Activated T-helper 2 cell treated with anti-CD3 and anti-CD28 coated beads, Interferon-gamma antibody, Interleukin-2, Interleukin-4, amounts not matched to agents 10 μg/mL and 5 μg/mL and 100 μg/mL, durations not matched to agents 14 hours and 24 hours and 36 hours (primary cell): ENCODE measurements around the gene SYNGAP1. TPM values are rescaled to one million over a fixed set of nuclear protein-coding genes. Genes with fewer than 3 reads are reported as not detected.

Experiments
- DNase-seq: peaks from one replicate; pipeline ENCODE4 v3.0.0; 2021; ENCODE audit warnings: low spot score
- H3K27ac Mint-ChIP-seq: one replicate; pipeline ENCODE4 v1.8.0; 2021; ENCODE audit warnings: mixed read lengths
- H3K27me3 Mint-ChIP-seq: one replicate; pipeline ENCODE4 v1.8.0; 2021; ENCODE audit warnings: low read depth, mixed read lengths
- H3K36me3 Mint-ChIP-seq: one replicate; pipeline ENCODE4 v1.8.0; 2021; ENCODE audit warnings: low read depth, mixed read lengths
- H3K4me1 Mint-ChIP-seq: one replicate; pipeline ENCODE4 v1.8.0; 2021; ENCODE audit warnings: low read depth, mixed read lengths
- H3K4me3 Mint-ChIP-seq: one replicate; pipeline ENCODE4 v1.8.0; 2021; ENCODE audit warnings: low read depth, mild to moderate bottlenecking, moderate library complexity, mixed read lengths
- H3K9me3 Mint-ChIP-seq: one replicate; pipeline ENCODE4 v1.8.0; 2021; ENCODE audit warnings: mixed read lengths
- intact Hi-C: fragments of 100-400 bp; cut with micrococcal nuclease; formaldehyde crosslinking; loops from one replicate; pipeline ENCODE4 v1.15.1; 2023
- total RNA-seq: library from RNA; stranded (reverse); gene quantifications from 2 replicates; pipeline ENCODE4 v1.2.3, GENCODE V29; 2022

Gene SYNGAP1
- total RNA-seq, 1 donor from 2014 or later, result 60.1 TPM

GRCh38 chr6:33438978-33439594, 19.2 kb downstream of the SYNGAP1 start:
- no peaks in the 10 kb centered on the region for H3K4me1 Mint-ChIP-seq
- no peaks in the 10 kb centered on the region for H3K9me3 Mint-ChIP-seq
- peaks cover 76% of the 10 kb centered on the region for H3K36me3 Mint-ChIP-seq
- H3K27ac Mint-ChIP-seq, result no peak overlapping the region
- intact Hi-C loops, result no loop called here
- no peaks in the 10 kb centered on the region for H3K27me3 Mint-ChIP-seq
- H3K4me3 Mint-ChIP-seq, result no peak overlapping the region
- DNase-seq, result no peak

GRCh38 chr6:33439956-33440648, 20.2 kb downstream of the SYNGAP1 start:
- Mint-ChIP-seq H3K27me3 (no peaks in the 10 kb centered on the region), H3K36me3 (peaks cover 82% of the 10 kb centered on the region), H3K4me1 (no peaks in the 10 kb centered on the region), H3K4me3 (no peak overlapping the region), H3K9me3 (no peaks in the 10 kb centered on the region), H3K27ac (no peak overlapping the region)
- intact Hi-C loops, result no loop called here
- no peak for DNase-seq

DNA sequence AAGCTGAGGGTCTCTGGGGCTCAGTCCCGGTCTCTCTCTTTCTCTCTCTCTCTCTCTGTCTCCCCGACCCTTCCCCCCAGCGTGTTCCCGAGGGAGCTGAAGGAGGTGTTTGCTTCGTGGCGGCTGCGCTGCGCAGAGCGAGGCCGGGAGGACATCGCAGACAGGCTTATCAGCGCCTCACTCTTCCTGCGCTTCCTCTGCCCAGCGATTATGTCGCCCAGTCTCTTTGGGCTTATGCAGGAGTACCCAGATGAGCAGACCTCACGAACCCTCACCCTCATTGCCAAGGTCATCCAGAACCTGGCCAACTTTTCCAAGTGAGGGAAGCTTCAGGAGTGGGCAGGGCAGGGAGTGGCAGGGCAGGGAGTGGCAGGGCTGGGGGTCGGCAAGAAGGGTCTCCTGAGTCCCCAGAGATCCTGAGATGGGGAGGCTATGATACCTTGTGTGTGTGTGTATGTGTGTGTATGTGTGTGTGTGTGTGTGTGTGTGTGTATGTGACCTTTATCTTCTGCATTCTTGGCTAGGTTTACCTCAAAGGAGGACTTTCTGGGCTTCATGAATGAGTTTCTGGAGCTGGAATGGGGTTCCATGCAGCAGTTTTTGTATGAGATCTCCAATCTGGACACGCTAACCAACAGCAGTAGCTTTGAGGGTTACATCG, 20.9 kb downstream of the SYNGAP1 start:
- Mint-ChIP-seq H3K4me1 (no peaks in the 10 kb centered on the region), H3K27me3 (no peaks in the 10 kb centered on the region), H3K36me3 (peaks cover 78% of the 10 kb centered on the region), H3K9me3 (no peaks in the 10 kb centered on the region), H3K4me3 (no peak overlapping the region), H3K27ac (no peak overlapping the region)
- no peak for DNase-seq
- intact Hi-C loops, result no loop called here

DNA sequence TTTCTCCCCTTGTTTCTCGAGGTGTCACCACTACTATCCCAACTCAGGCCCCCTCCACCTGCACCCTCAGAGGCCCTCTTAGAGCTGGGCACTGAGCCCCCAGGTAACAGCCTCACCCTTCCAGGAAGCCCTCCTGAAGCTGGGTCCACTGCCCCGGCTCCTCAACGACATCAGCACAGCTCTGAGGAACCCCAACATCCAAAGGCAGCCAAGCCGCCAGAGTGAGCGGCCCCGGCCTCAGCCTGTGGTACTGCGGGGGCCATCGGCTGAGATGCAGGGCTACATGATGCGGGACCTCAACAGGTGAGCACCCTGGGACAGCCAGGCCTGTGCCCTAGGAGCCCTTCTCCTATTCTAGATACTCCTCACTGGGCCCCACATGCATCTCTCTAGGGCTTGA, 21.6 kb downstream of the SYNGAP1 start:
- intact Hi-C loops, result no loop called here
- Mint-ChIP-seq H3K4me3 (no peak overlapping the region), H3K9me3 (no peaks in the 10 kb centered on the region), H3K4me1 (no peaks in the 10 kb centered on the region), H3K27ac (no peak overlapping the region), H3K27me3 (no peaks in the 10 kb centered on the region), H3K36me3 (peaks cover 77% of the 10 kb centered on the region)
- DNase-seq, result no peak

DNA sequence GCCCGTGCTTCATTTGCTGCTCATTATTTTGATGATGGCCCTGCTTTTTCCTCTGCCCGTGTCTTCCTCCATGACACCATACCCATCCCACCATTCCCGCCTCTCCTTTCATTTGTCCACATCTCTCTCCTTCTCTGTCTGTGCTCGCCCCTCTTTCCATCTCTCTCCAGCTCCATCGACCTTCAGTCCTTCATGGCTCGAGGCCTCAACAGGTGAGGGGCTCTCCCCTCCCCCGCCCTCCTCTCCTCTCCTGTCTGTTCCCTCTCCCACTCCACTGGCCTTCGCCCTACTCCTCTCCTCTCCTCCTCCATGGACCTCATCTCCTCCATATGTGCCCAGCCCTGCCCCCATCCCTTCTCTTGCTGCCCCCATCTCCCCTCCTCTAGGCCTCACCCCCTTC, 22.4 kb downstream of the SYNGAP1 start:
- H3K9me3 Mint-ChIP-seq, result no peaks in the 10 kb centered on the region
- peaks cover 78% of the 10 kb centered on the region for H3K36me3 Mint-ChIP-seq
- H3K27ac Mint-ChIP-seq, result no peak overlapping the region

DNA sequence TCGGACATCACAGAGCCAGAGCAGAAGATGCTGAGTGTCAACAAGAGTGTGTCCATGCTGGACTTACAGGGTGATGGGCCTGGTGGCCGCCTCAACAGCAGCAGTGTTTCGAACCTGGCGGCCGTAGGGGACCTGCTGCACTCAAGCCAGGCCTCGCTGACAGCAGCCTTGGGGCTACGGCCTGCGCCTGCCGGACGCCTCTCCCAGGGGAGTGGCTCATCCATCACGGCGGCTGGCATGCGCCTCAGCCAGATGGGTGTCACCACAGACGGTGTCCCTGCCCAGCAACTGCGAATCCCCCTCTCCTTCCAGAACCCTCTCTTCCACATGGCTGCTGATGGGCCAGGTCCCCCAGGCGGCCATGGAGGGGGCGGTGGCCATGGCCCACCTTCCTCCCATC, 23.2 kb downstream of the SYNGAP1 start:
- DNase-seq, result no peak
- intact Hi-C loops, result no loop called here
- H3K9me3 Mint-ChIP-seq, result no peaks in the 10 kb centered on the region
- H3K27ac Mint-ChIP-seq, result no peak overlapping the region
- H3K36me3 Mint-ChIP-seq, result peaks cover 79% of the 10 kb centered on the region
- H3K27me3 Mint-ChIP-seq, result no peaks in the 10 kb centered on the region
- no peaks in the 10 kb centered on the region for H3K4me1 Mint-ChIP-seq
- H3K4me3 Mint-ChIP-seq, result no peak overlapping the region

More for the DNA sequence above, 22.4 kb downstream of the SYNGAP1 start:
- DNase-seq, result no peak
- Mint-ChIP-seq H3K27me3 (no peaks in the 10 kb centered on the region), H3K4me3 (no peak overlapping the region), H3K4me1 (no peaks in the 10 kb centered on the region)
- intact Hi-C loops, result no loop called here

- H3K36me3 Mint-ChIP-seq, result peaks cover 79% of the 10 kb centered on the region
- intact Hi-C loops, result no loop called here
- no peaks in the 10 kb centered on the region for H3K27me3 Mint-ChIP-seq
- H3K4me3 Mint-ChIP-seq, result no peak overlapping the region
- H3K27ac Mint-ChIP-seq, result no peak overlapping the region
- H3K9me3 Mint-ChIP-seq, result no peaks in the 10 kb centered on the region
- DNase-seq, result no peak
- H3K4me1 Mint-ChIP-seq, result no peaks in the 10 kb centered on the region
Measured at GRCh38 chr6:33443619-33444504, 24.0 kb downstream of the SYNGAP1 start.

DNA sequence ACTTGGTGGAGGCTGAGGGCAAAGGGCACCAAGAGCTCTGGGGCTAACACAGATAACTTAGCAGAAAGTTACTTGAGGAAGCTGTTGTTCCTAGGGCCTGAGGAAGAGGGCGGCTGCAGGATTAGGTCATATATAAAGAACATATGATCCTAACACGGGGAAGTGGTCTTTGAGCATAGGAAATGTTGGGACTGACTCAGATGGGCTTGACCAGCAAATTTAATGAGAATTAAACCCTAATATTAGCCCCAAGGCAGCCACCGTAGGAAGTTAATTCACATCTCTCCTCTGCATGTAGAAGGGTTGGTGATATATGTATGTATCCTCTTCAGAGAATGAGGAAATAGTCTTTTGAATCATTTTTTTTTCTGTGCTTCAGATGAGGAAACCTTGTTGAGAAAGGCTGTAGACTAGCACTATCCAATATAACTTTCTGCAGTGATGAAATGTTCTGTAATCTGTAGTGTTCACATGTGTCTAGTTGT, 25.3 kb downstream of the SYNGAP1 start:
- intact Hi-C loops, result no loop called here
- no peak overlapping the region for H3K27ac Mint-ChIP-seq
- no peak for DNase-seq
- H3K9me3 Mint-ChIP-seq, result no peaks in the 10 kb centered on the region
- no peak overlapping the region for H3K4me3 Mint-ChIP-seq
- no peaks in the 10 kb centered on the region for H3K4me1 Mint-ChIP-seq
- H3K36me3 Mint-ChIP-seq, result peaks cover 76% of the 10 kb centered on the region
- H3K27me3 Mint-ChIP-seq, result no peaks in the 10 kb centered on the region

DNA sequence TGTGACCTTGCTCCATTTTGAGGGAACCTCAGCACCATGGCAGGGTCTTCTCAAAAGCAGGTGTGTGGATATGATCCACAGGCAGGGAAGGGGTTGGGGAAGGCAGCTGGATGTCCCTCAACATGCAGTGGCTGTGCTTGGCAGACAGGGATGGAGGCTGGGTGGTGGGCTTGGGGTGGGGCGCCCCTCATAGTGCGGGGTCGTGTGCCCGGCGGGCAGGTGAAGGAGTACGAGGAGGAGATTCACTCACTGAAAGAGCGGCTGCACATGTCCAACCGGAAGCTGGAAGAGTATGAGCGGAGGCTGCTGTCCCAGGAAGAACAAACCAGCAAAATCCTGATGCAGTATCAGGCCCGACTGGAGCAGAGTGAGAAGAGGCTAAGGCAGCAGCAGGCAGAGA, 26.5 kb downstream of the SYNGAP1 start:
- Mint-ChIP-seq H3K27me3 (no peaks in the 10 kb centered on the region), H3K27ac (no peak overlapping the region), H3K9me3 (no peaks in the 10 kb centered on the region), H3K4me1 (peaks cover 2% of the 10 kb centered on the region), H3K4me3 (no peak overlapping the region), H3K36me3 (peaks cover 68% of the 10 kb centered on the region)
- DNase-seq, result no peak
- intact Hi-C loops, result no loop called here

GRCh38 chr6:33450434-33450833, 30.6 kb downstream of the SYNGAP1 start:
- intact Hi-C loops, result loop anchor here (10.0 kb wide), 2 partner anchors 84 to 244 kb away; no protein-coding TSS in a partner anchor
- H3K9me3 Mint-ChIP-seq, result no peaks in the 10 kb centered on the region
- peaks cover 54% of the 10 kb centered on the region for H3K36me3 Mint-ChIP-seq
- H3K27ac Mint-ChIP-seq, result peak overlapping the region; percentile 2
- DNase-seq, result no peak
- peaks cover 20% of the 10 kb centered on the region for H3K4me1 Mint-ChIP-seq
- no peaks in the 10 kb centered on the region for H3K27me3 Mint-ChIP-seq
- H3K4me3 Mint-ChIP-seq, result no peak overlapping the region

DNA sequence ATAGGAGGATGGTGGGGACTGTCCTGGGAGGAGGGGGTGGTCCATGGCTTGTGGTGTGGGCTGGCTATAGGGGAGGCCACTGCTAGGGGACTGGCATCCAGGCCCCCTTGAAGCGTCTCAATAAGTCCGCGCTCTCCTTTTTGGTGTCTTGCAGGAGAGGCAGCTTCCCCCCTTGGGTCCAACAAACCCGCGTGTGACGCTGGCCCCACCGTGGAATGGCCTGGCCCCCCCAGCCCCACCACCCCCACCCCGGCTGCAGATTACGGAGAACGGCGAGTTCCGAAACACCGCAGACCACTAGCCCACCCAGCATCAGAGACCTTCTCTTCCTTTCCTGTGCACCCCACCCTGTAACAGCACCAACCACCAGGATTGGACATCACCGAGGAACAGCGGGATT, 31.7 kb downstream of the SYNGAP1 start:
- no peak for DNase-seq
- H3K4me3 Mint-ChIP-seq, result no peak overlapping the region
- H3K4me1 Mint-ChIP-seq, result peaks cover 21% of the 10 kb centered on the region
- intact Hi-C loops, result loop anchor here (10.0 kb wide), 2 partner anchors 83 to 243 kb away; no protein-coding TSS in a partner anchor
- no peak overlapping the region for H3K27ac Mint-ChIP-seq
- H3K27me3 Mint-ChIP-seq, result no peaks in the 10 kb centered on the region
- peaks cover 59% of the 10 kb centered on the region for H3K36me3 Mint-ChIP-seq
- no peaks in the 10 kb centered on the region for H3K9me3 Mint-ChIP-seq

GRCh38 chr6:33452496-33452895, 32.6 kb downstream of the SYNGAP1 start:
- Mint-ChIP-seq H3K27ac (no peak overlapping the region), H3K9me3 (no peaks in the 10 kb centered on the region), H3K4me1 (peaks cover 21% of the 10 kb centered on the region), H3K4me3 (no peak overlapping the region), H3K36me3 (peaks cover 59% of the 10 kb centered on the region), H3K27me3 (no peaks in the 10 kb centered on the region)
- intact Hi-C loops, result loop anchor here (10.0 kb wide), 2 partner anchors 82 to 242 kb away; no protein-coding TSS in a partner anchor
- no peak for DNase-seq
